Mammary epithelial cell (primary cell): Measurements from ENCODE around the gene HOXD9.

Source experiments
- CTCF ChIP-seq, 2 donors: IDR thresholded peaks in 1 of 2; conservative IDR thresholded peaks in 1 of 2; 2 replicates each; pipeline ENCODE4 v1.5.1; 2011 to 2012; ENCODE audit warnings: inconsistent platforms in 2 of 2, low read length in 2 of 2, mild to moderate bottlenecking in 2 of 2, control low read depth in 1 of 2, low read depth in 1 of 2; ENCODE audit not compliant: insufficient read depth in 1 of 2; ENCODE audit errors: extremely low read depth in 1 of 2
- EZH2 ChIP-seq: IDR thresholded peaks from 2 replicates; pipeline ENCODE4 v1.6.1; 2012; ENCODE audit warnings: low read length, inconsistent platforms, borderline replicate concordance

GRCh38 chr2:176148751-176149421 lies 26.4 kb downstream of the HOXD9 start:
- TF ChIP-seq CTCF (conservative IDR thresholded peaks at IDR 0.05 in 1 of 2, IDR thresholded peaks at IDR 0.05 in 1 of 2; ENCODE audit: extremely low read depth in 1 of 2, insufficient read depth in 1 of 2, low read depth in 1 of 2, low read length in 2 of 2), result no peak
- TF ChIP-seq EZH2, result no peak
